NB4 (cell line): Measurements from ENCODE around the gene ARMS2.

ENCODE experiments used
- CTCF ChIP-seq: IDR thresholded peaks from one replicate; pipeline ENCODE4 v1.5.1; 2012; ENCODE audit warnings: low read depth, low read length
- MAX ChIP-seq: IDR thresholded peaks from 2 replicates; pipeline ENCODE4 v1.6.1; 2011; ENCODE audit warnings: low read depth, low read length
- MYC ChIP-seq: IDR thresholded peaks from 2 replicates; pipeline ENCODE4 v1.6.1; 2011; ENCODE audit warnings: low read depth, low read length
- POLR2A ChIP-seq: IDR thresholded peaks from 2 replicates; pipeline ENCODE4 v1.6.1; 2011; ENCODE audit warnings: mild to moderate bottlenecking; ENCODE audit not compliant: insufficient read length; ENCODE audit errors: extremely low read depth

- TF ChIP-seq MAX (no peak), POLR2A (no peak), CTCF (no peak), MYC (no peak)
Observed at GRCh38 chr10:122484276-122485060, 30.0 kb downstream of the ARMS2 start.
